ENCODE data around the gene EPHA7.

DNA sequence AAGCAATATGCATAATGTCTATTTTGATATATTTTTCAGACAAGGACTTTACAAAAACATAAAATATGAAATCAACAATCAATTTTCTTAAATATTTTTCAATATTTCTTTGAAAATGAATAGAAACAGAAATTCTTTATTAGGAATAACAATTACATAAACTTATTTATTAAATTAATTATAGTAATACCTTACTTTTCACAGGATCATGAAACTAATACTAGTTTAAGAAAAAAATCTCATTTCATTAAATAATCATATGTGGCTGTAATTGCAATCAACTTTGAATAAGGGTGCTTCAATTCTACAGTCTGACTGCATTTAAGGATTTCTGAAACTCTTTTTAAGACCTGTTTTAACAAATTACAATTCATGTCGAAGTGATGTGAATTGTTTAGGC is 26.6 kb downstream of the EPHA7 start:
- TF ChIP-seq, protein P1, sequence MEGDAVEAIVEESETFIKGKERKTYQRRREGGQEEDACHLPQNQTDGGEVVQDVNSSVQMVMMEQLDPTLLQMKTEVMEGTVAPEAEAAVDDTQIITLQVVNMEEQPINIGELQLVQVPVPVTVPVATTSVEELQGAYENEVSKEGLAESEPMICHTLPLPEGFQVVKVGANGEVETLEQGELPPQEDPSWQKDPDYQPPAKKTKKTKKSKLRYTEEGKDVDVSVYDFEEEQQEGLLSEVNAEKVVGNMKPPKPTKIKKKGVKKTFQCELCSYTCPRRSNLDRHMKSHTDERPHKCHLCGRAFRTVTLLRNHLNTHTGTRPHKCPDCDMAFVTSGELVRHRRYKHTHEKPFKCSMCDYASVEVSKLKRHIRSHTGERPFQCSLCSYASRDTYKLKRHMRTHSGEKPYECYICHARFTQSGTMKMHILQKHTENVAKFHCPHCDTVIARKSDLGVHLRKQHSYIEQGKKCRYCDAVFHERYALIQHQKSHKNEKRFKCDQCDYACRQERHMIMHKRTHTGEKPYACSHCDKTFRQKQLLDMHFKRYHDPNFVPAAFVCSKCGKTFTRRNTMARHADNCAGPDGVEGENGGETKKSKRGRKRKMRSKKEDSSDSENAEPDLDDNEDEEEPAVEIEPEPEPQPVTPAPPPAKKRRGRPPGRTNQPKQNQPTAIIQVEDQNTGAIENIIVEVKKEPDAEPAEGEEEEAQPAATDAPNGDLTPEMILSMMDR (IDR thresholded peaks at IDR 0.05; ENCODE audit: low read depth, low read length, poor library complexity, severe bottlenecking), result no peak
- TF ChIP-seq EZH2phosphoT487 (IDR thresholded peaks at IDR 0.05; ENCODE audit: borderline replicate concordance, low read length), result no peak

Data from DOHH2 (cell line).